Astrocyte (in vitro differentiated cells and primary cell): ENCODE results near the gene TLX2. TPM values are rescaled to one million over a fixed set of nuclear protein-coding genes. Genes with fewer than 3 reads are reported as not detected.

Experiments
- DNase-seq: peaks from one replicate; pipeline ENCODE4 v3.0.0-alpha.2; 2010; ENCODE audit warnings: low read depth
- FAIRE-seq: peaks from 2 replicates; lab custom pipeline; 2011; peaks lifted over from hg19 to GRCh38; lab: Jason Lieb, UNC
- H2AFZ ChIP-seq: 2 replicates; pipeline ENCODE4 v1.6.0; 2012; ENCODE audit warnings: low read depth, low read length, inconsistent platforms
- H3K27ac ChIP-seq: 2 replicates; pipeline ENCODE4 v1.5.1; 2011; ENCODE audit warnings: low read depth, low read length, inconsistent platforms
- H3K27me3 ChIP-seq: 2 replicates; pipeline ENCODE4 v1.6.0; 2011; ENCODE audit warnings: low read length, inconsistent platforms; ENCODE audit not compliant: insufficient read depth
- H3K36me3 ChIP-seq: 2 replicates; pipeline ENCODE4 v1.5.1; 2011; ENCODE audit warnings: low read length, inconsistent platforms; ENCODE audit not compliant: insufficient read depth
- H3K4me1 ChIP-seq: 2 replicates; pipeline ENCODE4 v1.5.1; 2011; ENCODE audit warnings: low read length, inconsistent platforms; ENCODE audit not compliant: insufficient read depth
- H3K4me2 ChIP-seq: 2 replicates; pipeline ENCODE4 v1.6.0; 2012; ENCODE audit warnings: low read length, inconsistent platforms
- H3K4me3 ChIP-seq: 2 replicates; pipeline ENCODE4 v1.5.1; 2011; ENCODE audit warnings: low read depth, mild to moderate bottlenecking, low read length, inconsistent platforms; ENCODE audit not compliant: insufficient read depth
- H3K79me2 ChIP-seq: 2 replicates; pipeline ENCODE4 v1.6.0; 2012; ENCODE audit warnings: mild to moderate bottlenecking, low read length, inconsistent platforms; ENCODE audit not compliant: insufficient read depth
- H3K9ac ChIP-seq: 2 replicates; pipeline ENCODE4 v1.6.0; 2012; ENCODE audit warnings: mild to moderate bottlenecking, low read length, inconsistent platforms
- H3K9me3 ChIP-seq: 2 replicates; pipeline ENCODE4 v1.5.1; 2012; ENCODE audit warnings: low read depth, mild to moderate bottlenecking, low read length, inconsistent platforms; ENCODE audit not compliant: insufficient read depth
- H4K20me1 ChIP-seq: 2 replicates; pipeline ENCODE4 v1.6.0; 2012; ENCODE audit warnings: low read length, inconsistent platforms; ENCODE audit not compliant: insufficient read depth
- H3K27ac Mint-ChIP-seq: one replicate; pipeline ENCODE4 v1.8.0; 2021; ENCODE audit warnings: mild to moderate bottlenecking, mixed read lengths; ENCODE audit not compliant: unreplicated experiment
- H3K27me3 Mint-ChIP-seq: one replicate; pipeline ENCODE4 v1.8.0; 2021; ENCODE audit warnings: low read depth, mixed read lengths; ENCODE audit not compliant: unreplicated experiment
- H3K36me3 Mint-ChIP-seq: one replicate; pipeline ENCODE4 v1.8.0; 2021; ENCODE audit warnings: low read depth, mixed read lengths; ENCODE audit not compliant: unreplicated experiment
- H3K4me1 Mint-ChIP-seq: one replicate; pipeline ENCODE4 v1.8.0; 2021; ENCODE audit warnings: low read depth, mixed read lengths; ENCODE audit not compliant: unreplicated experiment
- H3K4me3 Mint-ChIP-seq: one replicate; pipeline ENCODE4 v1.8.0; 2021; ENCODE audit warnings: mild to moderate bottlenecking, moderate library complexity, mixed read lengths; ENCODE audit not compliant: unreplicated experiment
- H3K9me3 Mint-ChIP-seq: one replicate; pipeline ENCODE4 v1.8.0; 2021; ENCODE audit warnings: mild to moderate bottlenecking, mixed read lengths; ENCODE audit not compliant: unreplicated experiment
- EZH2 ChIP-seq: IDR thresholded peaks from 2 replicates; pipeline ENCODE4 v1.6.1; 2012; ENCODE audit warnings: mild to moderate bottlenecking, low read length, inconsistent platforms; ENCODE audit not compliant: insufficient read depth
- total RNA-seq: library from RNA; stranded (reverse); gene quantifications from 2 replicates; pipeline ENCODE4 v1.2.1, GENCODE V29; 2021
- TF ChIP-seq, protein P1 (sequence below): IDR thresholded peaks from 2 replicates; pipeline ENCODE4 v1.5.1; 2011; ENCODE audit warnings: low read depth, mild to moderate bottlenecking, inconsistent platforms, low read length, moderate library complexity; ENCODE audit not compliant: insufficient read depth

The TLX2 gene
- total RNA-seq, 1 donor from 2014 or later, result not detected

DNA sequence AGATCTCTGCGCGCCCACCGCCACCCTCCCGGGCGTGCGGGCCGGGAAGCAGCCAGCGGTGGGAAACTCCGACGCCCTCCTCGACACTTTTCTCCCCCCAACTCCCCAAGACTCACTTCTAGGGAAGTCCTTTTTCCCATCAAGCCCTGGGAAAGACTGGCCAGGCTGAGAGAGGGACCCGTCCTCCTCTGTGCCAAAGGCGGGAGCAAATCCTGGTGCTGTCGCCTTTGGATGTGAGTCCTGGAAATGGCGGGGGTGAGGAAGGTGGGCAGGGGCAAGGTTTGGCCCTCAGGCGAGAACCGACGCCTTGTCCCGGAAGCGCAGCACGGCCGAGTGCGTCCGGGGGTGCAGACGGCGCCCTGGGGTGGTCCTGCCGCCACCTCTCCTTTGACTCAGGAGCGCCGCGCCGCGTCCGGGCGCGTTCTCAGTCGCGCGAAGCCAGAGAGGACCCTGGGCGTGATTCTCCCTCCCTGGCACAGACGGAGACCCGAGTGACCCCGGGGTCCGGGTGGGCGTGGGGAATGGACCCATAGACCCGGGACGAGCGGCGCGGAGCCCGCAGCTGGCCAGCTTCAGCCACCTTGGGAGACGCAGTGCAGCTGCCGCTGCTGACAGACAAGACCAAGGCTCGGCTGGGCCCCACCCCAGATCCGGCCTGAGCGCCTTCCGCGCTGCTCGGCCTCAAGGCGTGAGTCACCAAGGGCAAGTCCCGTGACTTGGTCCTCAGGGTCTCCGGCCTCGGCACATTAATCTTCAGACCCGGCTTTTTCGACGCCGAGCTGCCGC lies 11.3 kb upstream of the TLX2 start:
- Histone ChIP-seq H3K9me3 (no peaks in the 10 kb centered on the region), H3K4me1 (peaks cover 52% of the 10 kb centered on the region), H3K4me3 (peak overlapping the region; percentile 61), H3K27ac (peak overlapping the region; percentile 76), H3K9ac (peak overlapping the region; percentile 83), H3K27me3 (peaks cover 32% of the 10 kb centered on the region), H3K4me2 (peak overlapping the region; percentile 93), H4K20me1 (peaks cover 7% of the 10 kb centered on the region), H2AFZ (peak overlapping the region; percentile 86), H3K36me3 (peaks cover 4% of the 10 kb centered on the region), H3K79me2 (peaks cover 24% of the 10 kb centered on the region)
- peaks cover 12% of the 10 kb centered on the region for H3K36me3 Mint-ChIP-seq
- DNase-seq (peak; percentile 67), FAIRE-seq (no peak)
- H3K4me1 Mint-ChIP-seq, result peaks cover 26% of the 10 kb centered on the region
- peak overlapping the region; percentile 83 for H3K4me3 Mint-ChIP-seq
- no peak for TF ChIP-seq EZH2
- TF ChIP-seq, protein P1, sequence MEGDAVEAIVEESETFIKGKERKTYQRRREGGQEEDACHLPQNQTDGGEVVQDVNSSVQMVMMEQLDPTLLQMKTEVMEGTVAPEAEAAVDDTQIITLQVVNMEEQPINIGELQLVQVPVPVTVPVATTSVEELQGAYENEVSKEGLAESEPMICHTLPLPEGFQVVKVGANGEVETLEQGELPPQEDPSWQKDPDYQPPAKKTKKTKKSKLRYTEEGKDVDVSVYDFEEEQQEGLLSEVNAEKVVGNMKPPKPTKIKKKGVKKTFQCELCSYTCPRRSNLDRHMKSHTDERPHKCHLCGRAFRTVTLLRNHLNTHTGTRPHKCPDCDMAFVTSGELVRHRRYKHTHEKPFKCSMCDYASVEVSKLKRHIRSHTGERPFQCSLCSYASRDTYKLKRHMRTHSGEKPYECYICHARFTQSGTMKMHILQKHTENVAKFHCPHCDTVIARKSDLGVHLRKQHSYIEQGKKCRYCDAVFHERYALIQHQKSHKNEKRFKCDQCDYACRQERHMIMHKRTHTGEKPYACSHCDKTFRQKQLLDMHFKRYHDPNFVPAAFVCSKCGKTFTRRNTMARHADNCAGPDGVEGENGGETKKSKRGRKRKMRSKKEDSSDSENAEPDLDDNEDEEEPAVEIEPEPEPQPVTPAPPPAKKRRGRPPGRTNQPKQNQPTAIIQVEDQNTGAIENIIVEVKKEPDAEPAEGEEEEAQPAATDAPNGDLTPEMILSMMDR, result no peak
- H3K9me3 Mint-ChIP-seq, result no peaks in the 10 kb centered on the region
- H3K27me3 Mint-ChIP-seq, result peaks cover 45% of the 10 kb centered on the region
- peak overlapping the region; percentile 41 for H3K27ac Mint-ChIP-seq

DNA sequence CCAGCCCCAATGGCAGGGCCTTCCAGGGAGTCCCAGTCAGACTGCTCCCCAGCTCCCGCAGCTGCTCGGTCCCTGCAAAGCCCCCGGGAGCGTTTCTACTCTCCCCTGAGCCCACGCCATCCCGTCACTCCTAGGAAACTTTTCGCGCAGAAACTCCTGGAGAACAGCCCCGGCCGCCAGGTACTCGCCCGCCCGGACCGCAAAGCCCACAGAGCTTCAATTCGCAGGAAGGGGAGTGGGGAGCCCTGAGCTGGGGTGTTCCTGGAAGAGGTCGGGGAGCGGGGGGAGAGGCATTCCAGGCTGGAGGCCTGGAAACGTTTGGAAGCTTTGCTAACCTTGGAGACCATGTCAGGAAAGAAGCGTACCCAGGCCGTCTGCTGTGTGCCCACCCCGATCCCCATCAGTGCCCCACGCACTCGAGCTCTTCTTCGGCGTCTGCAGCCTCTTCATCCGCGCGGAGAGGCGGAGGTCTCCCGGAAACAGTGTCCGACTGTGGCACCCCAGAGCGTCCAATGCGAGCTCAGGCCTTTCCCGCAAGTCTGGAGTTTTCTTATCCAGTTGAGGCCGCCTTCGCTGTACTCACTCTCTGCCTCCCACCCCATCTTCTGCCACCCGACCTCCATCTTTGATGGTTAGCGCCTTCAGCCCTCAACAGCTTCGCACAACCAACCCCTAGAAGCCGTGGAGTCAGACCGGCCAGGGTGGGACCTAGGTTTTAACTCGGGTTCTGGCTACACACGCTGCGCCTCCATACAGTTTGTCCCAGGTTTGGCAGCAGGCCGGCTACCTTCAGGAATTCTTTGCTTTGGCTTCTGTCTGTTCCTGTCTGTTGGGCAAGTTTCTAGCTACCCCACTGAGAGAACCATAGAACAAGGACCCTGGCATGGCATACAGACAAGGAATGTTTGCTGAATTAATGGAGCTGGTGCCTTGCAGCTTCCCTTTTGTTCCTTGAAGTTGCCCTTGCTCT lies 10.5 kb upstream of the TLX2 start:
- Histone ChIP-seq H3K9ac (peak overlapping the region; percentile 83), H2AFZ (peak overlapping the region; percentile 86)
- H3K27me3 Mint-ChIP-seq, result peaks cover 40% of the 10 kb centered on the region

More for the DNA sequence above, 10.5 kb upstream of the TLX2 start:
- peaks cover 49% of the 10 kb centered on the region for H3K4me1 ChIP-seq
- H3K27ac Mint-ChIP-seq, result peak overlapping the region; percentile 51
- no peaks in the 10 kb centered on the region for H3K9me3 Mint-ChIP-seq
- peaks cover 24% of the 10 kb centered on the region for H3K79me2 ChIP-seq
- H3K4me1 Mint-ChIP-seq, result peaks cover 25% of the 10 kb centered on the region
- peaks cover 7% of the 10 kb centered on the region for H4K20me1 ChIP-seq
- no peak for DNase-seq
- peak overlapping the region; percentile 76 for H3K27ac ChIP-seq
- H3K9me3 ChIP-seq, result no peaks in the 10 kb centered on the region
- peak overlapping the region; percentile 61 for H3K4me3 ChIP-seq
- TF ChIP-seq, protein P1, result no peak
- no peak for TF ChIP-seq EZH2
- peaks cover 12% of the 10 kb centered on the region for H3K36me3 Mint-ChIP-seq
- H3K27me3 ChIP-seq, result peaks cover 23% of the 10 kb centered on the region
- H3K36me3 ChIP-seq, result peaks cover 4% of the 10 kb centered on the region
- FAIRE-seq, result no peak
- peak overlapping the region; percentile 83 for H3K4me3 Mint-ChIP-seq
- peak overlapping the region; percentile 93 for H3K4me2 ChIP-seq
